Neural progenitor cell (in vitro differentiated cells): ENCODE data around the gene NMUR1. TPM values are rescaled to one million over a fixed set of nuclear protein-coding genes. Genes with fewer than 3 reads are reported as not detected.

ENCODE experiments used
- DNase-seq: peaks from one replicate; pipeline ENCODE4 v3.0.0-alpha.2; 2016; ENCODE audit warnings: low spot score
- H2AFZ ChIP-seq: fragments of 200-600 bp; sonication (generic); replicated peaks from 2 replicates; pipeline ENCODE4 v1.6.1; 2016; ENCODE audit warnings: antibody characterized with exemption
- H3F3A ChIP-seq: fragments of 200-600 bp; sonication (generic); 2 replicates; pipeline ENCODE4 v1.6.1; 2016; ENCODE audit warnings: antibody characterized with exemption, low read depth
- H3K27ac ChIP-seq: fragments of 200-600 bp; sonication (generic); 2 replicates; pipeline ENCODE4 v1.5.1; 2016; ENCODE audit warnings: mild to moderate bottlenecking
- H3K27me3 ChIP-seq: fragments of 200-600 bp; sonication (generic); 2 replicates; pipeline ENCODE4 v1.6.1; 2016; ENCODE audit warnings: mild to moderate bottlenecking, moderate library complexity
- H3K36me3 ChIP-seq: fragments of 200-600 bp; sonication (generic); 2 replicates; pipeline ENCODE4 v1.5.1; 2016
- H3K4me1 ChIP-seq: fragments of 200-600 bp; sonication (generic); 2 replicates; pipeline ENCODE4 v1.6.1; 2016; ENCODE audit warnings: mixed run types
- H3K4me2 ChIP-seq: fragments of 200-600 bp; sonication (generic); 2 replicates; pipeline ENCODE4 v1.6.1; 2016
- H3K4me3 ChIP-seq: fragments of 200-600 bp; sonication (generic); 2 replicates; pipeline ENCODE4 v1.5.1; 2016
- H3K79me2 ChIP-seq: fragments of 200-600 bp; sonication (generic); 2 replicates; pipeline ENCODE4 v1.6.1; 2016; ENCODE audit warnings: low read depth
- H3K9ac ChIP-seq: fragments of 200-600 bp; sonication (generic); 2 replicates; pipeline ENCODE4 v1.6.1; 2016
- H3K9me3 ChIP-seq: fragments of 200-600 bp; sonication (generic); 2 replicates; pipeline ENCODE4 v1.5.1; 2016; ENCODE audit warnings: low read depth
- H4K20me1 ChIP-seq: fragments of 200-600 bp; sonication (generic); 2 replicates; pipeline ENCODE4 v1.6.1; 2016; ENCODE audit warnings: low read depth
- H3K27ac Mint-ChIP-seq: 3 replicates; pipeline ENCODE4 v1.8.0; 2021; ENCODE audit warnings: mixed read lengths
- H3K27me3 Mint-ChIP-seq: 2 replicates; pipeline ENCODE4 v1.8.0; 2022; ENCODE audit warnings: low read depth, mild to moderate bottlenecking, inconsistent platforms, moderate library complexity, mixed read lengths; ENCODE audit not compliant: insufficient read depth
- H3K36me3 Mint-ChIP-seq: 3 replicates; pipeline ENCODE4 v1.8.0; 2021; ENCODE audit warnings: mixed read lengths
- H3K4me1 Mint-ChIP-seq: 3 replicates; pipeline ENCODE4 v1.8.0; 2021; ENCODE audit warnings: mixed read lengths
- H3K4me3 Mint-ChIP-seq: 3 replicates; pipeline ENCODE4 v1.8.0; 2021; ENCODE audit warnings: mild to moderate bottlenecking, moderate library complexity, mixed read lengths
- H3K9me3 Mint-ChIP-seq: 3 replicates; pipeline ENCODE4 v1.8.0; 2020; ENCODE audit warnings: mixed read lengths
- EZH2 ChIP-seq: fragments of 200-600 bp; sonication (generic); IDR thresholded peaks from 2 replicates; pipeline ENCODE4 v1.6.1; 2017; ENCODE audit warnings: antibody characterized with exemption, mild to moderate bottlenecking, moderate library complexity
- EZH2phosphoT487 ChIP-seq: fragments of 200-600 bp; sonication (generic); IDR thresholded peaks from 2 replicates; pipeline ENCODE4 v1.6.1; 2017; ENCODE audit warnings: antibody characterized with exemption
- total RNA-seq: library from RNA; depleted of rRNA; stranded (reverse); fragments of >200 nt; gene quantifications from 2 replicates; pipeline ENCODE4 v1.2.3, GENCODE V29; 2015; ENCODE audit warnings: low replicate concordance
- TF ChIP-seq, protein P1 (sequence below): fragments of 200-600 bp; sonication (generic); IDR thresholded peaks from 2 replicates; pipeline ENCODE4 v1.5.1; 2017; ENCODE audit warnings: antibody characterized with exemption, mild to moderate bottlenecking

Gene NMUR1
- total RNA-seq, 1 donor from 2014 or later, result 0.52 TPM

GRCh38 chr2:231523451-231524285 is 6.6 kb downstream of the NMUR1 start:
- TF ChIP-seq EZH2phosphoT487 (no peak), EZH2 (no peak)
- TF ChIP-seq, protein P1, sequence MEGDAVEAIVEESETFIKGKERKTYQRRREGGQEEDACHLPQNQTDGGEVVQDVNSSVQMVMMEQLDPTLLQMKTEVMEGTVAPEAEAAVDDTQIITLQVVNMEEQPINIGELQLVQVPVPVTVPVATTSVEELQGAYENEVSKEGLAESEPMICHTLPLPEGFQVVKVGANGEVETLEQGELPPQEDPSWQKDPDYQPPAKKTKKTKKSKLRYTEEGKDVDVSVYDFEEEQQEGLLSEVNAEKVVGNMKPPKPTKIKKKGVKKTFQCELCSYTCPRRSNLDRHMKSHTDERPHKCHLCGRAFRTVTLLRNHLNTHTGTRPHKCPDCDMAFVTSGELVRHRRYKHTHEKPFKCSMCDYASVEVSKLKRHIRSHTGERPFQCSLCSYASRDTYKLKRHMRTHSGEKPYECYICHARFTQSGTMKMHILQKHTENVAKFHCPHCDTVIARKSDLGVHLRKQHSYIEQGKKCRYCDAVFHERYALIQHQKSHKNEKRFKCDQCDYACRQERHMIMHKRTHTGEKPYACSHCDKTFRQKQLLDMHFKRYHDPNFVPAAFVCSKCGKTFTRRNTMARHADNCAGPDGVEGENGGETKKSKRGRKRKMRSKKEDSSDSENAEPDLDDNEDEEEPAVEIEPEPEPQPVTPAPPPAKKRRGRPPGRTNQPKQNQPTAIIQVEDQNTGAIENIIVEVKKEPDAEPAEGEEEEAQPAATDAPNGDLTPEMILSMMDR, result no peak
- Histone ChIP-seq H3K4me2 (no peak overlapping the region), H3K27ac (no peak overlapping the region), H3K79me2 (no peaks in the 10 kb centered on the region), H3K9me3 (no peaks in the 10 kb centered on the region), H3K9ac (no peak overlapping the region), H3K27me3 (peaks cover 6% of the 10 kb centered on the region), H3K4me3 (no peak overlapping the region), H3K4me1 (peaks cover 16% of the 10 kb centered on the region), H3K36me3 (no peaks in the 10 kb centered on the region), H3F3A (no peaks in the 10 kb centered on the region), H2AFZ (no peak overlapping the region), H4K20me1 (no peaks in the 10 kb centered on the region)
- H3K4me3 Mint-ChIP-seq, result no peak overlapping the region
- H3K27me3 Mint-ChIP-seq, result peaks cover 7% of the 10 kb centered on the region
- peaks cover 11% of the 10 kb centered on the region for H3K4me1 Mint-ChIP-seq
- DNase-seq, result no peak
- H3K27ac Mint-ChIP-seq, result no peak overlapping the region
- no peaks in the 10 kb centered on the region for H3K9me3 Mint-ChIP-seq
- H3K36me3 Mint-ChIP-seq, result no peaks in the 10 kb centered on the region

- no peaks in the 10 kb centered on the region for H4K20me1 ChIP-seq
- no peak overlapping the region for H3K4me3 Mint-ChIP-seq
- no peak overlapping the region for H3K27ac Mint-ChIP-seq
- H3K4me1 ChIP-seq, result peaks cover 16% of the 10 kb centered on the region
- H3K9me3 ChIP-seq, result no peaks in the 10 kb centered on the region
- no peak overlapping the region for H3K4me3 ChIP-seq
- no peak for DNase-seq
- peaks cover 11% of the 10 kb centered on the region for H3K4me1 Mint-ChIP-seq
- no peak overlapping the region for H3K9ac ChIP-seq
- H3K79me2 ChIP-seq, result no peaks in the 10 kb centered on the region
- TF ChIP-seq EZH2phosphoT487, result no peak
- no peak overlapping the region for H3K27ac ChIP-seq
- H3K4me2 ChIP-seq, result no peak overlapping the region
- no peaks in the 10 kb centered on the region for H3K9me3 Mint-ChIP-seq
- peaks cover 7% of the 10 kb centered on the region for H3K27me3 Mint-ChIP-seq
- H2AFZ ChIP-seq, result no peak overlapping the region
- no peaks in the 10 kb centered on the region for H3K36me3 Mint-ChIP-seq
- H3K27me3 ChIP-seq, result no peaks in the 10 kb centered on the region
- no peaks in the 10 kb centered on the region for H3K36me3 ChIP-seq
- no peaks in the 10 kb centered on the region for H3F3A ChIP-seq
These were observed 7.6 kb downstream of the NMUR1 start for GRCh38 chr2:231522418-231523180.

DNA sequence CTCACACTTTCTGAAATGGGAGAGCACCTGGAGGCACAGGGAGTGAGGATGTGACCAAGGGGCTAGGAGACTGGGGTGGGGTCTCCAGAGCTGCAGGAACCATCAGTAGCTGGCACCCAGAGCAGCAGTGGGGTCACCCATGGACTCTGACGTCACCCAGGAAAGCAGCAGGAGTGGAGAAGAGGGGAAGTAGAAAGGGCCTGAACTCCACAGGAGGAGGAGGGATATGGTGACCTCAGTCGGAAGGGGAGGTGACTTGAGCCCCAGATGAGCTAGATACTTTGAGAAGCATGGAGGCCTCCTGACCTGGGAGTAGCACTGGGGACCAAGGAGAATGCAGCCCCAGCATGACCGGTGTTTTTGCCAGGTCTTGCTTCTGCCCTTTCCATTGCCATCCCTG is 8.8 kb downstream of the NMUR1 start:
- no peaks in the 10 kb centered on the region for H3K79me2 ChIP-seq
- no peak overlapping the region for H3K9ac ChIP-seq
- Mint-ChIP-seq H3K27me3 (peaks cover 4% of the 10 kb centered on the region), H3K9me3 (no peaks in the 10 kb centered on the region), H3K27ac (no peak overlapping the region), H3K4me1 (peaks cover 8% of the 10 kb centered on the region), H3K4me3 (no peak overlapping the region), H3K36me3 (no peaks in the 10 kb centered on the region)
- H3K9me3 ChIP-seq, result no peaks in the 10 kb centered on the region
- H3K4me1 ChIP-seq, result peaks cover 10% of the 10 kb centered on the region
- no peaks in the 10 kb centered on the region for H4K20me1 ChIP-seq
- H3K4me3 ChIP-seq, result no peak overlapping the region
- H3K36me3 ChIP-seq, result no peaks in the 10 kb centered on the region
- H2AFZ ChIP-seq, result no peak overlapping the region
- no peak overlapping the region for H3K27ac ChIP-seq
- TF ChIP-seq, protein P1, result no peak
- TF ChIP-seq EZH2phosphoT487 (no peak), EZH2 (no peak)
- DNase-seq, result no peak
- no peaks in the 10 kb centered on the region for H3F3A ChIP-seq
- H3K27me3 ChIP-seq, result no peaks in the 10 kb centered on the region
- H3K4me2 ChIP-seq, result no peak overlapping the region
